Renal cortical epithelial cell (primary cell): ENCODE measurements around the gene SLC7A10. TPM values are rescaled to one million over a fixed set of nuclear protein-coding genes. Genes with fewer than 3 reads are reported as not detected.
"Not testable (repeated sequence)": the region's sequence is repeated elsewhere in the genome, so short reads cannot be mapped to it uniquely, and the experiment has no call there.

Experiments
- DNase-seq: peaks from one replicate; pipeline ENCODE4 v3.0.0-alpha.2; 2011; ENCODE audit warnings: low read depth
- total RNA-seq: library from RNA; depleted of rRNA; stranded (reverse); fragments of >200 nt; gene quantifications from 2 replicates; pipeline ENCODE4 v1.2.3, GENCODE V29; 2014

SLC7A10 gene
- total RNA-seq, 1 donor from 2014 or later, result not detected

- DNase-seq, result no peak
Measured at GRCh38 chr19:33238481-33239149, 13.0 kb upstream of the SLC7A10 start.

GRCh38 chr19:33236696-33237390 lies 11.2 kb upstream of the SLC7A10 start:
- no peak for DNase-seq

GRCh38 chr19:33235996-33236350 lies 10.3 kb upstream of the SLC7A10 start:
- no peak for DNase-seq

DNA sequence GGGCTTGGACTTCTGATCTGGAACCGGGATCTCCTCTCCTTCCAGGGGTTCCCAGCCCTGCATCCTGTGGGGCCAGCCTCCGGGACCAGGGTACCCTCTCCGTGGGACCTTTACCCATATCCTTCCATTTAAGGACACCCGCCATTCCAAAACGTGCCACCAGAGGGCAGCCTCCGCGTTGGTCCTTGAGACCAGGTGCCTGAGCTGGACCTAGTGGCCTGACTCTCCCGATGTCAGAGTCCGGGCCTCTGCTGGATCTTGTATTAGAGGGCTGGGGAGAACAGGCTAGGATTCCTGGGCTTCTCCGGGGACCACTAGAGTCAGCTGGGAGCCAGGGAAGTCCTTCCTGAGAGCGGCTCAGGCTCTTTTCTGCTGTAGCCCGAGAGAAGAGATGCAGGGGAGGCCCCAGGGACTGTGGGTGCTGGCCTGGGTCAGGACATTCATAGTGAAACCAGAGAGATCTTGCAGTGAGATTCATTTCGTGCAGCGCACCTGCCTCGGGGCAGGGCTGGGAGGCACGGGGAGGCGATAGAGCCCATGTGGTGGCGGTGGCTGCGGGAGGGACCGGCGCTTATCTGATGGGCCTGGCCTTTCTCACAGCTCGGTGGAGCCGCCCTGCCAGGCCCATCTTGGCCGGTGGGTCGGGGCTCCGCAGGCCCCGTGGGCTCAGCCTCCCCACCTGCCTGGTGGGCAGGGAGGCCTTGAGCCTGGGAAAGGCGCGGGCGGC lies 9.8 kb upstream of the SLC7A10 start:
- peak; percentile 37 for DNase-seq

GRCh38 chr19:33234736-33235135 lies 9.1 kb upstream of the SLC7A10 start:
- DNase-seq, result no peak

DNA sequence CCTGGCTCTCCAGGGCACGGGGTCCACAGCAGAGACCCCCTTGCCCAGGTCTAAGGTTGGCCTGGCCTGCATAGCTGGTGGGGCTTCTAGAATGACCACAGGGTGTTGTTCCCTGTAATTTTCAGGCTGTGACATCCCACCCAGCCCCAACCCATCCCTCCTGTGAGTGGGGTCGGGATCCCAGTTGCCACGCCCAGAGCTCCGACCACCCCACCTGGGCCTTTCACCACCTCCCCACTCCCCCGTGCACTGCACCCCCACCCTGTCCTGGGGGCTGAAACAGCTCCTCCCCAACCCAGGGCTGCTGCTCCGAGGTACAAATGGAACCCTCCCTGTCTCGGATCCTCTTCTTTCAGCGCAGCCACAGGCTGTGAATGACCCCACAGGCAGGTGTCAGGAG lies 8.4 kb upstream of the SLC7A10 start:
- no peak for DNase-seq

DNA sequence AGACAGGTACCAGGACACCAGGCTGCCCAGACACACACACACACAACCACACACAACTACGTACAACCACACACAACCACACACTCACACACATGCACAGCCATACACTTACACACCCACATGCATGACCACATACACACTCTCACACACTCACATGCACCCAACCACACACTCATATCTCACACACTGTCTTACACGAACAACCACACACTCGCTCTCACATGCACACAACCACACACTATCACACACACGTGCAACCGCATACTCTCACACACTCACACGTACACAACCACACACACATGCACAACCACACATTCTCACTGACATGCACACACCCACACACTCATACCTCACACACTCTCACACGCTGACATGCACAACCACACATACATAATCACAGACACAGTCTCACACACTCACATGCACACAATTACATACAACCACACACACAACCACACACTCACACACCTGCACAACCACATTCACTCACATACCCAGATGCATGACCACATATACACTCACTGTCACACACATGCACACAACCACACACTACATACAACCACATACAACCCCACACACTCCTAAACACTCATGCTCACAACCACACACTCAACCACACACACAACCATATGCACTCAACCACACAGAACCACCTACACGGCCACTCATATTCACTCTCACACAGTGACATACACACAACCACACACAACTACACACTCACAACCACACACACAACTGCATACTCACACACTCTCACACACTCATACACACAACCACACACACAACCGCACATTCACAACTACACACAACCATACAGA lies 7.6 kb upstream of the SLC7A10 start:
- DNase-seq, result no peak

- no peak for DNase-seq
Measured at GRCh38 chr19:33232656-33233055, 7.0 kb upstream of the SLC7A10 start.

DNA sequence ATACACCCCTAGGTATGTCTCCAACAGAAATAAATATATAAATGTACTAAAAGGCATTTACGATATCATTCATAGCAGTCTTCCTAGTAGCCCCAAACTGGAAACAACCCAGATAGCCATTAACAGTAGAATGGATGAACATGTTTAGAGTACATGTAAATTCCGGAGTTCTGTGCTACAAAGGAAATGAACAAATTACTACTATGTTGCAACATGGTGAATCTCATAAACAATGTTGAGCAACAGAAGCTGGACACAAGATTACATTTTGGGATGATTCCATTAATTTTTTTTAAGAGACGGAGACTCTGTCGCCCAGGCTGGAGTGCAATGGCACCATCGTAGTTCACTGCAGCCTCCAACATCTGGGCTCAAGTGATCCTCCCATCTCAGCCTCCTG lies 5.9 kb upstream of the SLC7A10 start:
- no peak for DNase-seq

DNA sequence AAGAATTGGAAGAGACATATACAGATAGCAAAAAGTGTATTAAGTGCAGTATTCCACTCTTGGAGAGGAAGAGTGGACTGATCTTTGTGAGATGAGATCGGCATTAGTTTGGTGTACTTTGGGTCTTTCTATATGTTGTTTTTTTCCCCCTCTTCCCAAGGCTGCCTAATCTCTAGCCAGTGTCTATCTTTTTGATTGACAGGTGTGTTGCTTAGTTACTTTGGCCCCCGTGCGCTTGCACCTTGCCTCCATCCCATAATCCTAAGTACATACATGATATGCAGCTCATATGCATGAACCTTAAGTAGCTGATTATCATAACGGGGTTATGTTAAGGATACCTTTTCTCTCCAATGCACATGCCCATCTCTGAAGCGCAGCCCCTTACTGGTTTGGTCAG lies 4.3 kb upstream of the SLC7A10 start:
- DNase-seq, result no peak

DNA sequence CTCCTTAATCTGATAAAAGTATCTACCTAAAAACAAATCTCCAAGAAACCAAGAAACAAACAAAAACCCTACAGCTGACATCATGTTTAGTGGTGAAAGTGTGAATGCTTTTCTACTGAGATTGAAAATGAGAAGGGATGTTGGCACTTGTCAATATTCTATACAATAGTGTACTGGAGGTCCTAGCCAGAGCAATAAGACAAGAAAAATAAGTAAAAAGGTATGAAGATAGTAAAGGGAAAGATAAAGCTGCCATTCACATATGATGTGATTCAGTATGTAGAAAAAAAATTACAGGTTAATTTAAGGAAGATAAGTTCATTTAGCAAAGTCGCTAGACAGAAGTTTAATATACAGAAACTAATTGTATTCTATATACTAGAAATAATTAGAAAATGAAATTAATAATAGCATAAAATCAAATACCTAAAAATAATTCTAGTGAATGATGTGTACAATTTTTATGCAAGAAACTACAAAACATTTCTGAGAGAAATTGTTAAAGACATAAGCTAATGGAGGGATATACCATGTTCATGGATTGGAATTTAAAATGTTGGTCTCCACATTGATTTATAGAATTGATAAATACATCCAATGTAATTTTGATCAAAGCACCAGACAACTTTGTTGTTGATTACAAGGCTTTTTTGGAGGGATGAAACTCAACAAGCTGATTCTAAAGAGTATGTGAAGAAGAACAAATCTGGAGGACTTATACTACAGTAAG lies 2.4 kb upstream of the SLC7A10 start:
- DNase-seq, result no peak

DNA sequence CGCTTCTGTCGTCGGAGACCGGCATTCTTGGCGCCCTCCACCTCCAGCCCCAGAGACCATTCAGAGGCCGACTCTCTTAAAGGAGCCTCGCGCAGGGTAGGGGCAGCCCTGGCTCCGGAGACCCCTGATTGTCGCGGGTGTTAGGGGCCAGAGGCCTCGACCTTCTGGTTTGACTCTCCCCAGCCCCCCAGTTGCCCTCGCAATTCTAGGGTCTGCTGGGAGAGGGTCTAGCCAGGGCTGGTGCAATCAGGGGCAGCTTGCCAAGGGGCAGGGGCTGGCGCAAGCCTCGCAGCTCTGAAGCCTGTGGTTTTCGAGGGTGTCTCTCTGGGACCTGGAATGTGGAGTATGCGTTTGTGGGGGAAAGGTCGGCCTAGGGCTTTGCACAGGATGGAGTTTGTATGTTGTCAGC lies 1.6 kb upstream of the SLC7A10 start:
- DNase-seq, result peak; percentile 3

DNA sequence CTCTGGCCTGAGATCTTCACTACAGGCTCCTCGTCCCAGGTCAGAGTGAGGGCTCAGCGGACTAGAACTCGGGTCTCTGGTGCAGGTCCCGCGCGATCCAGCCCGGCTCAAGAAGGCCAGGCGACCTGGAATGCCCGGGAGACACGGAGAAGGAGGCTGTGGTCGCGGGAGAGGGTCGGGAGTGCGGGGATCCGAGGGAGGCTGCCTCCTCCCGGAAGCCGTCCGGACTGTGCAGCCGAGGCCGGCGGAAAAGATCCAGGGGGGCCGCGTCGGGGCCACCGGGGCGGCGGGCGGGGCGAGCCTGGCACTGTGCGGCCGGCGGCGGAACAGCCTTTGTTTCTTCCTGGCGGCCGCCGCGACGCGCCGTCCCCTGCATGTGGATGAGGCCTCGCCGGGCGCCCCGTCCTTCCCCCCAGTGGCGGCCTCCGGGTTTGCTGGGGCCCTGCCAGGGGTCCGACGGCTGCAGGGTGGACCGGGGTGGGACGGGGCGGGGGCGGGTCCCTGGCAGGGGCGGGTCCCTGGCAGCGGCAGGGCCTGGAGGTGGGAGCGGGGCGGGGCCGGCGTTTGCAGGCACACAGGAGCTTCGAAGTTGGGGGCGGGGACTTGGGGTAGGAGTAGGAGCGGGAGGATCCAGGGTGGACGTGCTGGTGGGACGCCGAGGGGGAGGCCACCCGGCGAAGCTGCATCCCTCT lies 1.0 kb upstream of the SLC7A10 start:
- no peak for DNase-seq

DNA sequence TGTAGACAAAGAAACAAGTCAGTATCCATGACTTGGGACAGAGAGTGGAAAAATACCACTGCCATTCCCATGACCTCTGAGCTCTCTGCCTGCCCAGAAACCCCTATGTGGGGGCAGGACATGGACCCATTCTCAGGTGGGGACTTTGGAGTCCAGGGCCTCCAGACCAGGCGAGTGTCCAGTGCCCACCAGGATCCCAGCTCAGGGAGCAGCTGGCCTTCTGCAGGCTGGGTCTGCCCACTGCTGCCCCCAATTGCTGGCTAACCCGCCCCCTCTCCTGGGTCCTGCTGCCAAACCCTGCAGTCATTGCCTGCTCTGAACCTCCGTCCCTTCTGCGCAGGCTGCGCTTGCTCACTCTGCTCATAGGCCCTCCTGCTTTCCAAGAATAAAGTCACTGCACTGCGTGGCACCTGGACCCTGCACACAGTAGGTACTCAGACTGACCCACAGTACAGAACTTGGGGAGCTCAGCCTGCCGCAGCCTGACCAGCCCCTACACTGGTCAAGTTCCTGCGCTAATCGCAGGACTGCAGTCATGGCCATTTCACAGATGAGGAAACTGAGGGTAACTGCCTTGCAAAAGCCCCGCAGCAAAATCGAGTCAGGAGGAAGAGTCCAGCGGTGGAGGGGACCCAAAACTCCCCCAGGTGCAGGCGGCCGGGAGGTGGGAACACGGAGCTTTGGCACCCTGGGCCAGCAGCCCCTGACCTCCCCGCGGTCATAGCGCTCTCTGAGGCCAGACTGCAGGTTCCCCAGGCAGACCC lies 774 bp downstream of the SLC7A10 start:
- no peak for DNase-seq

- not testable (repeated sequence) for DNase-seq
Measured at GRCh38 chr19:33222255-33222654, 3.4 kb downstream of the SLC7A10 start.

DNA sequence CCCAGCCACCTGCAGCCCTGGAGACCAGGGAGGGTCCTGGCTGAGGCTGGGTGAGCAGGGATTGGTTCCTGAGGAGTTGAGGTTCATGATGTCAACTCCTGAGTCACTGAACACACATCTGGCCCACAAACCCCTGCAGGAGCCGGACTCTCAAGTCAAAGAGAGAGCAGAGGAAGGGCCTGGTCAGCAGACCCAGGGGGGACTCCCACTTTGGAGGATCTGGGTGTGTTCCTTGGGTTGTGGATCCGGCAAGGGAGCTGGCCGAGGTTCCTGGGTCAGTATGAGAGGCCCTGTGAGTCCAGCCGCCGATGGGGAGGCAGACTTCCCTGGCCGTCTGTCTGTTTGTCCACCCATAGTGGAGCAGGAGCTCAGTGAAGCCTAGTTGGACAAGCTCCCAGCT lies 4.0 kb downstream of the SLC7A10 start:
- DNase-seq, result no peak

DNA sequence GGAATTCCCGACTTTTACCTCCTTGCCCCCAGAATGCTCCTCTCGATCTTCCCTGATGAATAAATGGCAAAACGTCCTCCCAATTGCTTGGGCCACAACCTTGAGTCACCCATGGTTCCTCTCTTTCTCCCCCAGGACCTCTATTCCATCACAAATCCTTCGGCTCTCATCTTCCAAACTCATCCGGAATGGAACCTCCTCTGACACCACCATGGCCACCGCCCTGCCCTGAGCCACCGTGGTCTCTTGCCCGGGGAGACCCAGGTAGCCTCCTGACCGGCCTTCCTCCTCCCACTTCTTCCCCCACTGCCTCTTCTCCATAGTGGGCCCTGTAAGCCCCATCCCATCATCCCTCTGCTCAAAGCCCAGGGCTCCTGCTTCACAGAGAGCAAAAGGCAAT lies 4.9 kb downstream of the SLC7A10 start:
- no peak for DNase-seq

GRCh38 chr19:33220115-33220514 lies 5.5 kb downstream of the SLC7A10 start:
- no peak for DNase-seq

- DNase-seq, result no peak
Measured at GRCh38 chr19:33219261-33219815, 6.3 kb downstream of the SLC7A10 start.

DNA sequence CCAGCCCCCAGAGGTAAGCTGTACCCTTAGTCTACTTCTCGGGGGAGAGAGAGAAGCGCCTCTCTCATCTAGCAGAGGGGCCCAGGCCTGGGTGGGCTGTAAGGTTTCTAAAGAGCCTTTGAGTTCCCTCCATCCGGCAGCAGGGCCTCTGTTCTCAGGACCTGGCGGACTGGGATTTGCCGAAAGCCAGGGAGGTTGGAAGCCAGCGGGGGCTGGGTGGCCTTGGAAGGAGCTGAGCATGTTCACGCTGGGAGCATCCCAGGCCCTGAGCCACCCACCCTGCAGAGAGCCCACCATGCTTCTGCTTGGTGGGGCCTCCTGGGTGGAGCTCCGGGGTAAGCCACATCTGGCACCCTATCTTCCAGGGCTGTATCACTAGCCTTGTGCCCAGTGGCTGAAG lies 7.8 kb downstream of the SLC7A10 start:
- DNase-seq, result no peak
